NCI-H446 treated with DMSO at 0.1 percent for 48 hours (cell line): ENCODE measurements around the gene ARHGEF25.
A peak's percentile ranks its signal among the peaks of the same experiment; 100 is the strongest.
"Not testable (repeated sequence)": the region's sequence is repeated elsewhere in the genome, so short reads cannot be mapped to it uniquely, and the experiment has no call there.

Source experiments
- DNase-seq: peaks from one replicate; lab custom pipeline; 2025; lab: John Stamatoyannopoulos, UW

The ARHGEF25 gene

DNA sequence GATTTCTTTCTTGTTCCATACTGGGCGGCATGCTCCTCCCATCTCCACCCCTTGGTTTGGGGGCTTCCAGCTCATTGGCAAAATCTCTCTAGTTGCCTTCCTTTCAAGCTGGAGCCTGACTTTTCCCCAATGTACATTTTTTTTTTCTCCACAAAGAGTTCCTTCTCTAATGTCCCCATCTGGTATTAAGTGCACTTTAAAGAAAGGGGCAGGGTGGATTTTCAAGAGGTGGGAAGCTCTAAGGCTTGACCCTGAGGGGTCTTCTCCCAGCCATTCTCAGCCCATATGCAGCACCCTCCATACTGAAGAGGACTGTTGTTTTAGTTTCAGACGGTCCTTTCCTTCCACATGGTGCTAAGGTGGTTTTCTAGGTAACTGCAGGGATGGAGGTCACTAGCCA, 26.1 kb upstream of the ARHGEF25 start:
- no peak for DNase-seq

GRCh38 chr12:57586128-57586527, 25.1 kb upstream of the ARHGEF25 start:
- DNase-seq, result no peak

DNA sequence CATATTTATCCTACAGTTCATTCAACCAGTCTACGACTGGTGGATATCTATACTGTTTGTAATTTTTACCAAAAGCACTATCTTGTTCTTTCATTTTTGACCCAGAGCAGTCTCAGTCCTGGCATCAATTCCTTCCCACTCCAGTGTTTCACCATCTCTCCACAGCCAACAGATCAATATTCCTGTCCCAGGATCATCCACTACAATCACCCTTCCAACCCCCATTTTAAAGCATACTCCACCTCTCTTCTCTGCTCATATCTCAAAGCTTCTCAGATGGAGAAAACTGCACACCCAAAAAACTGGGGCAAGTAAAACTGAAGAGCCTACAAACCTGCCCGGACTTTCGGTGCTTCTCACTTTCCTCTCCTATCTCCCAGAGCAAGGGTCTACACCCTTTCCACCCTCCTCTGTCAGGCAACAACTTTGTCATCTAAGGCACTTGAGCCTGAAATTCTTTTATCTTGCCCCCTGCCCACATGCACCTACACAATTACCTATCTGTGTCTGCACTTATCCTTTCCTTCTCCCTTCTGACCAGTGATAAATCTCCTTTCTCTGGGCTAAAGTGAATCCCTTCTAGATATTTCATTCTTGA, 24.3 kb upstream of the ARHGEF25 start:
- no peak for DNase-seq

GRCh38 chr12:57588951-57589610, 22.2 kb upstream of the ARHGEF25 start:
- not testable (repeated sequence) for DNase-seq

DNA sequence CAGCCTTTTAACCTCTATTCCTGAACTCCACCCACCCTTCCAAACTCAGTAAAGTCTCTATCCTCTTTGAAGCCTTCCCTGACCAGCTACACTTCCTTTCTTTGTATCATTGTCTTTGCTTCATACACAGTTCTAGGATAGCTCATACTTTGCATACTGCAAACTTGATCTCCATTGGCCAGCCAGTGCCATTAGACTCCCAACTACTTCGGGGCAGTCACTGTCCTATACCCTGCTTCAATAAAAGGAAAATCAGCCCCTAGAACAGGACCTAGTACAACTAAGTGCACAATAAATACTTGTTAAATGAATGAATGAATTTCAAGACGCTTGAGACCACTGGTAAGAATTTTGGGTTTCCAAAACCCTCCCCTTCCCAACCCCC, 20.8 kb upstream of the ARHGEF25 start:
- no peak for DNase-seq

DNA sequence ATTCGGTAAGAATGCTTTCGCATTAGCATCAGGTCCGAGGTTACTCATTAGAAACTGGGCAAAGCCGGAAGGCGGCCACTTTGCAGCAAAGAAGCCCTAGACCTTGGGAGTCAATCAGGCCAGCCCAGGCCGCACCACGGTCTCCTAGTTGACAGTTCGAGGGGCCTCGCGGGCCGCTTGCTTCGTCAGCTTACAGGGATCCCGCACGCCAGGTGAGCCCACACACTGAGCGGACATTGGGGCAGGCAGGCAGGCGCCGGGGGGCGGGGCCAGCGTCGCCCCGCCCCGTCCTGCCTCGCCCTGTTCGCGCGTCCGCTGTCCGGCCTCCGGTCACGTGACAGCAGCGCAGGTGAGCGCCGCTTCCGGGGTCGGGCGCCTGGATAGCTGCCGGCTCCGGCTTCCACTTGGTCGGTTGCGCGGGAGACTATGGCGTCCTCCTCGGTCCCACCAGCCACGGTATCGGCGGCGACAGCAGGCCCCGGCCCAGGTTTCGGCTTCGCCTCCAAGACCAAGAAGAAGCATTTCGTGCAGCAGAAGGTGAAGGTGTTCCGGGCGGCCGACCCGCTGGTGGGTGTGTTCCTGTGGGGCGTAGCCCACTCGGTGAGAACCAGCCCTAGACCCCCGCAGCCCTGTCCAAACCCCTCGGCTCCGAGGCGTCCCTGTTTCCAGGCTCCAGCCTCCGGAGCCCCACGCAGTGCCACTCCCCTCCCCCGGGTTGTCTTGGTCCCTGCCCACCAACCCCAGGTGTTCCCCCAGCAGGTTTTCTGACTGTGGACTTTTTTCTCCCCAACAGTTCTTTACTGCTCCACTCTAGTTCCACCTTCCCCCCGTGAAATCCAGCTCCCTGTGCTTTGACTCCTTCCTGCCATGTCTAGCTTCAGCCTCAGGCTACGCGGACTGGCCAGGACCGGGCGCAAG, 20.1 kb upstream of the ARHGEF25 start, which contains the start of gene PIP4K2C:
Gene PIP4K2C (plus strand): TSS at position 329 of the 918 bp plus-strand sequence. CDS start 98 bp downstream, at position 427.
- peak; percentile 2 for DNase-seq

DNA sequence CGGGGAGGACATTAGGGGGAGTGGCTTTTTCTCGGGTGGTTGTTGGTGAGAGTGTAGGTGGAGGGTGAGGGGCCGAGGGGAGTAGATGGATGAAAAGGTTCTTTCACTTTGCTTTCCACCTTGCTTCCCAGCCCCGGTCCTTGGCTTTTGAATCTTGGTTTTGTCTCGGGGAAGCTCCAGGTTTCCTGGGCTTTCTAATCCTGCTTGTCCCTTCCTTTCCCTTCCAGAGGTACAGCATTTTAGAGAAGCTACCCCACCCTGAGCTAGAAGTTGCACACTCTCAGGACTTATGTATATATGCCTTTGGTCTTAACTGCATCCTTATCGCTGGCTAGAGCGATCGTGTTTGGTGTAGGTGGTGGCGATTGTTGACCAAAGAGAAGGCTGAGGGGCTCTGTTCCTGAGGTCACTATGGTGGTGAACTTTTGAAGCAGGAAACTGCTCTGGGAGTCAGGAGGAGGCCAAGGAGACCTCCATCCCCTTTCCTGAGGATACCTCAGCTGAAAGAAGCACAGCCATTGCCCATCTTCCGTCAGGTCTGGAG, 19.4 kb upstream of the ARHGEF25 start:
- no peak for DNase-seq

DNA sequence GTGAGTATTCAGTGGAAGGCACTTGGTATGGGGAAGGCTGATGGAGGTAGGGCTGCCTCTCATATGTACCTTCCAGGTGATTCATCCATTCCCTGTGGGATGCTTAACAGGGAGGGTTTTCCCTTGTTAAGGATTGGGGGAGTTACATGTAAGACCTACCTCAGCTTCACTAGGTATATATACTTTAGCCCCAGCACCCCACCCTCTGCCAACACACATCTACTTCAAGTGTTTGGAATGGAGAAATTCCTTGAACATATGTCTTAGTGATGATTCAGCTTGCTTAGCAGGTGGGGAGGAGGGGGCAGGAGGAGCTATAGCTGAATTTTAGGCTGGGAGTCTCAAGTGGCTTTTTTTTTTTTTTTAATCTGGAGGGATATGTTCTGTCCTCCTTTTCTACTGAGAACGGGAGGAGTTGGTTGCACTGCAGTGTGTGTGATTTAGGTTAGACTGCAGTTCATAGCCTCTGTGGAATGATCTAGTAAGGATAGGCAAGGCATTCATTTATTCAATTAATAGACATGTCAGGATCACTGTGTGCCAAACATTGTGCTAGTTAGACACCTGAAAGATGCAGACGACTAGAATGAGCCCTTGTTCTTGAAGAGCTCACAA, 18.6 kb upstream of the ARHGEF25 start:
- no peak for DNase-seq

DNA sequence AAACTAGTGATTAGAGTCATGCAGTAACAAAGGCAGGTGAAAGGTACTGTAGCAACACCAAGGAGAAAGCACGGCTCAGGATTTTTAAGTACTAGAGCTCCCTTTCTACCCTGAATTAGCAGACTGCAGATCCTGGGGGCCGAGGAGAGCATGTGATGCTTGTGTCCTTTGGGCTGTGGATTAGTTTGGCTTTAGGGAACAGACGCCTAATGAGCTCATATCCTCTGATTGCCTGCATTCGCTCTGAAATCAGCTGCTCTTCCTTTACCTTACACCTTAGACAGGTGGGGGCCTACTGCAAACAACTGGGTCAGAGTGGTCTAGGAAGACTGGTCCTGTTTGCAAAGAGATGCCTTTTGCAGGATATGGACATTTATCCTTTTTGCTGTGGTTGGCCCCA, 18.0 kb upstream of the ARHGEF25 start:
- no peak for DNase-seq

- no peak for DNase-seq
These were observed 10.8 kb upstream of the ARHGEF25 start for GRCh38 chr12:57600395-57600794.

GRCh38 chr12:57602544-57602943, 8.7 kb upstream of the ARHGEF25 start:
- DNase-seq, result no peak

- no peak for DNase-seq
These were observed 7.9 kb upstream of the ARHGEF25 start for GRCh38 chr12:57603324-57603723.

DNA sequence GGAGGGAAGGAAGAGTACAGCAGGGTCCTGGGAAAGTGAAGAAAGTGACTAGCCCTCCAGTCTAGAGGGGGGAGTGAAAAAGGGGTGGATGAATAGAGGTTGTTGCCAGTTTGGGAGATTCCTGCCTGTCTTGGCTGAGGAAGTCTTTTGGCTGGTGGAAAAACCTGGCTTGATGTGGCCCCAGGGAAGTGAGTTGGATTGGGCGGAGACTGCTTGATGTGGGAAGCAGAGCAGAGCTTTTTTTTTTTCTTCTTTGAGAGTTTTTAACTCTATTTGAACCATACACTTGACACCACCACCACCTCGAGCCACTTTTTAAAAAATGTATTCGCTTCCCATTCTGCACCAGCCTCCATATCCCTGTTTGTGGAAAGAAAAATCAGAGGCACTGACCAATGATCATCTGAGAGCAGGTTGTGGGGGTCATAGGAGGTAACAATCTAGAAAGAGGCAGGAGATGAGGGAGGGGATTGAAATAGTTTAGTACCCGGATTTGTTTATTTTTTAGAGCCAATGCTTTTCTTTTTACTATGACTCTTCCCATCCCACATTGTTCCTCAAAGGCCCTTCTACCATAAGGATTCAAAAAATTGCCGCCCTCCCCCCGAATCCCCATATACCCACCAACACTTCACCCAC, 7.3 kb upstream of the ARHGEF25 start:
- no peak for DNase-seq

GRCh38 chr12:57604454-57604991, 6.7 kb upstream of the ARHGEF25 start, which contains the start of gene DTX3:
Gene DTX3 (plus strand): TSS chr12:57604824. CDS start chr12:57606518, 1,694 bp downstream.
- DNase-seq, result no peak

DNA sequence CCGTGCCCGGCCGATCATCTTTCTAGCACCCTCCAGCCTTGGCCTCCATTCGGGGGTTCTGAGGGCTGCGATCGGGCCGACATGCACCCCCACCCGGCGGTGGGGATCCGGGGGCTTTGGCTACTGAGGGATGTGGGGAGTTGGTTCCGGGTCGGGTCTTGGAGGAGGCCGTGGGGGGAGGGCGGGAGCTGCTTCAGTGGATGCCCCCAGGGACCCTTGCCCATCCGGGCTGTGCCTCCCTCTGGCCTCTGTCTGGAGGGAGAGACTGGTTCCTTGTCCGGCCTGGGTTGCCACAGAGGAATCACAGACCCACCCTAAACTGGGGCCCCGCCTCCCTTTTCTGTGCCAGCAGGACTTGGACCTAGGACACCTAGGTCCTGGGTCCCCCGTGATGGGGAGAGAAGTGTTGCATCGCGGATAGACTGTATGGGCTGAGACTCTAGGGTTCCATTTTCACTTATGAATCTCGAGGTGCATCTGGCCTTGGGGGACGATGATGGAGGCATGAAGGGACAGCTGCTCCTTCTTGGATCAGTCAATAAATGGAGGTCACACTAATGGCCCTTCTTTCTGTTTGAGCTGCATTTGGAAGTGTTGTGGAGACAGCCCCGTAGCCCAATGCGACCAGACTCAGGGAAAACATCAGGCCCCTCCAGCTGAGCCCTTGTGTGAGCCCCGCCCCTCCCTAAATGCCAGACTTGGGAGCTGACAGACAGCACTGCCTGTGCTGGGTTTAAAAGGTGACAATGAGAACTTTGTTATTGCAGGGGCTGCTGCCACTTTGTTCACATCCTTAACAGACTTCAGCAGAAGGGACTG, 6.0 kb upstream of the ARHGEF25 start:
- DNase-seq, result no peak

- no peak for DNase-seq
These were observed 5.4 kb upstream of the ARHGEF25 start for GRCh38 chr12:57605811-57606311.

DNA sequence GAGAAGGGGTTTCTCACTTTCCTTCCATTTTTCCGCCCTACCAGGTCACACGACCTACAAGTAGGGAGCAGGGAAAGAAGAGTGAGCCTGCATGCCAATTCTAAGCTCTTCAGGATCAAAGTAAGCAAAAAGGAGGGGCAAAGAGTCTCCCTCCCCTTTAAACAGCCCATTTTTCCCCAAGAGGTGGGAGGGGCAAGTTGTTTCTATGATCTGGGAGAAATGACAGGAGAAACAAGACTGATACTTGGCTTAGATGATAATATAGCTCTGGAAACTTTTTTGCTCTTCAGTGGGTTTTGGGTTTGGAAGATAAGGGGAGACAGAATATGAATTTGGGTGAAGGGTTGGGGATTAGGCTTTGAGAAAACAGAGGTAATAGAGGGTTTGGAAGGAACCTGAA, 4.8 kb upstream of the ARHGEF25 start:
- no peak for DNase-seq

DNA sequence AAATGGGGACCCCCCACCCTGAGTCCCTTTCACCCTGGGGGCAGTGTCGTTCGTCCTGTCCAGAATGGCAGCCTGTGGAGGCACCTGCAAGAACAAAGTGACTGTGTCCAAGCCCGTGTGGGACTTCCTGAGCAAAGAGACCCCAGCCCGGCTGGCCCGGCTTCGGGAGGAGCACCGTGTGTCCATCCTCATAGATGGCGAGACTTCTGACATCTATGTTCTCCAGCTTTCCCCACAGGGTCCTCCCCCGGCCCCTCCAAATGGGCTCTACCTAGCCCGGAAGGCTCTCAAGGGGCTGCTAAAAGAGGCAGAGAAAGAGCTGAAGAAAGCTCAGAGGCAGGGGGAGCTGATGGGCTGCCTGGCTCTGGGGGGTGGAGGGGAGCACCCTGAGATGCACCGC, 4.4 kb upstream of the ARHGEF25 start:
- DNase-seq, result no peak

DNA sequence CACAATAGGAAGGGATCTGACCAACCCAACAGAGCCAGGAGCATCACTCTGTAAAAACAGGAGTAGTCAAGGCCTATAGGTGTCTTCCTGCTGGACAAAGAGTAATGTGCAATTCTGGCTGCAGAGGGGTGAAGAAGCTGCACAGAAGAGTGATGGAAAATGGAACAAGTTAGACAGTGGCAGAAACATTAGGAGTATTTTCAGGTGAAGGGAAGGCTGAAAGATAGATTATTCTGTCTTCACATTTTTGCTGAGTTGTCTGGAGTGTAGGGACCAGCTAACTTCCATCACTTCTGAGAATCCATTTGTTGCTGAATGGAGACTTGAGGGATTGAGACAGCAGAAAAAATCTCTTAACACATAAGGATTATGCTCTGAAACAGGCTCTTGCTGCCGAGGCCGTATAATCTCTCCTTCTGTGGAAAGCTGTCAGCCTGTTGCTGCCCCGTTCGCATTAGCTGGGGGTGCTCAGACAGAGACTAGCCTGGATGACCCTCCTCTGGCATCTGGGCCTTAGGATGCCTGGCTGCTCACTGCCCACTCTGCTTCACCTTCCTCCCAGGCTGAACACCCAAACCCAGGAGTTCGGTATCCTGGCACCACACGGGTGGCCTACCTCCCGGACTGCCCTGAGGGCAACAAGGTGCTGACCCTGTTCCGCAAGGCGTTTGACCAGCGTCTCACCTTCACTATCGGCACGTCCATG, 3.1 kb upstream of the ARHGEF25 start:
- no peak for DNase-seq
